Measurements from ENCODE around the gene SYTL5.
"Not testable (repeated sequence)": the region's sequence is repeated elsewhere in the genome, so short reads cannot be mapped to it uniquely, and the experiment has no call there.

The SYTL5 gene

GRCh38 chrX:38006291-38006690 is at the start of gene SYTL5:
SYTL5 (plus strand) TSS chrX:38006553; CDS start chrX:38033890, 27,337 bp downstream.
- peak; percentile 95 for FAIRE-seq

- no peak for FAIRE-seq
Observed at GRCh38 chrX:37958525-37959211, 47.7 kb upstream of the SYTL5 start.

GRCh38 chrX:37959212-37960021 is 46.9 kb upstream of the SYTL5 start:
- FAIRE-seq, result peak; percentile 60

- FAIRE-seq, result no peak
Observed at GRCh38 chrX:37961118-37961517, 45.2 kb upstream of the SYTL5 start.

GRCh38 chrX:37967714-37968113 is 38.6 kb upstream of the SYTL5 start:
- no peak for FAIRE-seq

- FAIRE-seq, result peak; percentile 60
Observed at GRCh38 chrX:37975421-37975820, 30.9 kb upstream of the SYTL5 start.

GRCh38 chrX:37976153-37976552 is 30.2 kb upstream of the SYTL5 start:
- no peak for FAIRE-seq

GRCh38 chrX:37984880-37985279 is 21.5 kb upstream of the SYTL5 start:
- FAIRE-seq, result no peak

GRCh38 chrX:37986893-37987292 is 19.5 kb upstream of the SYTL5 start:
- no peak for FAIRE-seq

- FAIRE-seq, result no peak
Observed at GRCh38 chrX:37989304-37989703, 17.0 kb upstream of the SYTL5 start.

GRCh38 chrX:37991303-37991702 is 15.1 kb upstream of the SYTL5 start:
- not testable (repeated sequence) for FAIRE-seq

GRCh38 chrX:37993176-37993575 is 13.2 kb upstream of the SYTL5 start:
- peak; percentile 14 for FAIRE-seq

GRCh38 chrX:37993837-37994619 is 12.3 kb upstream of the SYTL5 start:
- FAIRE-seq, result no peak

- no peak for FAIRE-seq
Observed at GRCh38 chrX:37995428-37995827, 10.9 kb upstream of the SYTL5 start.

GRCh38 chrX:37997096-37997495 is 9.3 kb upstream of the SYTL5 start:
- FAIRE-seq, result no peak

GRCh38 chrX:37998586-37999262 is 7.6 kb upstream of the SYTL5 start:
- FAIRE-seq, result no peak

GRCh38 chrX:38000706-38001105 is 5.6 kb upstream of the SYTL5 start:
- no peak for FAIRE-seq

GRCh38 chrX:38004046-38004445 is 2.3 kb upstream of the SYTL5 start:
- peak; percentile 91 for FAIRE-seq

GRCh38 chrX:38006778-38007177 is 425 bp downstream of the SYTL5 start:
- FAIRE-seq, result no peak

- no peak for FAIRE-seq
Observed at GRCh38 chrX:38008658-38009057, 2.3 kb downstream of the SYTL5 start.

- no peak for FAIRE-seq
Observed at GRCh38 chrX:38009641-38010040, 3.3 kb downstream of the SYTL5 start.

GRCh38 chrX:38018766-38019425 is 12.5 kb downstream of the SYTL5 start:
- FAIRE-seq, result no peak

Measured in colon (tissue), 2 donors.